Pulmonary artery endothelial cell (primary cell): ENCODE results near the gene KATNB1. TPM values are rescaled to one million over a fixed set of nuclear protein-coding genes. Genes with fewer than 3 reads are reported as not detected.

Experiments used
- DNase-seq: peaks from one replicate; pipeline ENCODE4 v3.0.0-alpha.2; 2011; ENCODE audit warnings: low read depth, low spot score
- total RNA-seq: library from RNA; depleted of rRNA; stranded (reverse); fragments of >200 nt; gene quantifications from 2 replicates; pipeline ENCODE4 v1.2.3, GENCODE V29; 2014

The KATNB1 gene
- total RNA-seq: 25.4 and 40.2 TPM in 2 replicates

- DNase-seq: no peak
Observed at GRCh38 chr16:57735755-57736418, at the start of gene KATNB1. Gene KATNB1, plus strand, starts transcription at chr16:57735770. Its CDS starts 1,474 bp downstream, at chr16:57737244.

GRCh38 chr16:57686577-57686976 is 49.0 kb upstream of the KATNB1 start:
- DNase-seq: no peak

- DNase-seq: no peak
Observed at GRCh38 chr16:57687363-57687929, 48.1 kb upstream of the KATNB1 start.

- DNase-seq: no peak
Observed at GRCh38 chr16:57688487-57688986, 47.0 kb upstream of the KATNB1 start.

GRCh38 chr16:57688987-57689761 is 46.4 kb upstream of the KATNB1 start:
- DNase-seq: no peak

GRCh38 chr16:57689762-57690558 is 45.6 kb upstream of the KATNB1 start:
- DNase-seq: no peak

- DNase-seq: no peak
Observed at GRCh38 chr16:57690782-57691471, 44.6 kb upstream of the KATNB1 start.

- no peak for DNase-seq
Observed at GRCh38 chr16:57692636-57693035, 42.9 kb upstream of the KATNB1 start.

GRCh38 chr16:57693550-57693949 is 42.0 kb upstream of the KATNB1 start:
- DNase-seq: no peak

- DNase-seq: no peak
Observed at GRCh38 chr16:57694231-57694724, 41.3 kb upstream of the KATNB1 start.

GRCh38 chr16:57694725-57695679 is 40.6 kb upstream of the KATNB1 start, which contains the start of gene DRC7:
Gene DRC7, plus strand, starts transcription at chr16:57694806. Its CDS starts 3,144 bp downstream, at chr16:57697950.
- DNase-seq: no peak

- no peak for DNase-seq
Observed at GRCh38 chr16:57695680-57696069, 39.9 kb upstream of the KATNB1 start.

GRCh38 chr16:57696240-57696639 is 39.3 kb upstream of the KATNB1 start:
- no peak for DNase-seq

GRCh38 chr16:57697896-57698537 is 37.6 kb upstream of the KATNB1 start:
- no peak for DNase-seq

GRCh38 chr16:57698812-57699405 is 36.7 kb upstream of the KATNB1 start:
- DNase-seq: no peak

- DNase-seq: no peak
Observed at GRCh38 chr16:57699481-57699880, 36.1 kb upstream of the KATNB1 start.

GRCh38 chr16:57699899-57700298 is 35.7 kb upstream of the KATNB1 start:
- no peak for DNase-seq

- DNase-seq: no peak
Observed at GRCh38 chr16:57700781-57701551, 34.6 kb upstream of the KATNB1 start.
